WERI-Rb-1 (cell line): ENCODE measurements around the gene LRRC26.

ENCODE experiments used
- DNase-seq: peaks from one replicate; pipeline ENCODE4 v3.0.0-alpha.2; 2020
- H3K27ac ChIP-seq: fragments of 250-450 bp; sonication (Bioruptor Pico); 2 replicates; pipeline ENCODE4 v1.5.1; 2020; ENCODE audit warnings: mild to moderate bottlenecking, moderate library complexity
- H3K27me3 ChIP-seq: fragments of 250-450 bp; sonication (Bioruptor Pico); 2 replicates; pipeline ENCODE4 v1.5.1; 2021; ENCODE audit warnings: mild to moderate bottlenecking, low read depth, moderate library complexity; ENCODE audit not compliant: insufficient read depth, severe bottlenecking
- H3K36me3 ChIP-seq: fragments of 250-450 bp; sonication (Bioruptor Pico); 2 replicates; pipeline ENCODE4 v1.5.1; 2020; ENCODE audit warnings: mild to moderate bottlenecking, moderate library complexity
- H3K4me3 ChIP-seq: 2 replicates; pipeline ENCODE4 v1.5.1; 2011; ENCODE audit warnings: low read depth, mild to moderate bottlenecking, control low read depth, low read length
- H3K9me3 ChIP-seq: fragments of 250-450 bp; sonication (Bioruptor Pico); 2 replicates; pipeline ENCODE4 v1.5.1; 2021; ENCODE audit warnings: mild to moderate bottlenecking, moderate library complexity; ENCODE audit not compliant: severe bottlenecking
- TF ChIP-seq, protein P1 (sequence below): IDR thresholded peaks from 2 replicates; pipeline ENCODE4 v1.5.1; 2011; ENCODE audit warnings: low read depth, mild to moderate bottlenecking, control low read depth, inconsistent platforms, low read length

The LRRC26 gene

DNA sequence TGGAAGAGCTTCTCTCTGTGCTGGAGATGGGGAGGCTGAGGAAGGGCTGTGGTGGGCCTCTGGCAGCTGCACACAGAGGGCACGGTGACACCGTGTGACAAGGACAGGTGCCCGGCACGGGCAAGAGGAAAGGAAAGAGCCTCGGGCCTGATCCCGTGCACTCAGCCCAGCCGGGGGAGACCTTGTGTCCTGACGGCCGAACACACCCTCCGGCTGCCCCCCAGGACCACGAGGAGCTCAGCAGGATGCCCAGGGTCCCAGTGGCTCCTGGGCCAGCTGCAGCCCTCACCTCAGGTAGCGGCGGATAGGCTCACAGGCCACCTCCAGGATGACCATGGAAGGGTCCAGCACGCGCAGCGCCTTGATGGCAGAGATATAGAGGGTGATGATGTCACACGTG lies 13.0 kb upstream of the LRRC26 start:
- no peak overlapping the region for H3K27ac ChIP-seq
- TF ChIP-seq, protein P1, sequence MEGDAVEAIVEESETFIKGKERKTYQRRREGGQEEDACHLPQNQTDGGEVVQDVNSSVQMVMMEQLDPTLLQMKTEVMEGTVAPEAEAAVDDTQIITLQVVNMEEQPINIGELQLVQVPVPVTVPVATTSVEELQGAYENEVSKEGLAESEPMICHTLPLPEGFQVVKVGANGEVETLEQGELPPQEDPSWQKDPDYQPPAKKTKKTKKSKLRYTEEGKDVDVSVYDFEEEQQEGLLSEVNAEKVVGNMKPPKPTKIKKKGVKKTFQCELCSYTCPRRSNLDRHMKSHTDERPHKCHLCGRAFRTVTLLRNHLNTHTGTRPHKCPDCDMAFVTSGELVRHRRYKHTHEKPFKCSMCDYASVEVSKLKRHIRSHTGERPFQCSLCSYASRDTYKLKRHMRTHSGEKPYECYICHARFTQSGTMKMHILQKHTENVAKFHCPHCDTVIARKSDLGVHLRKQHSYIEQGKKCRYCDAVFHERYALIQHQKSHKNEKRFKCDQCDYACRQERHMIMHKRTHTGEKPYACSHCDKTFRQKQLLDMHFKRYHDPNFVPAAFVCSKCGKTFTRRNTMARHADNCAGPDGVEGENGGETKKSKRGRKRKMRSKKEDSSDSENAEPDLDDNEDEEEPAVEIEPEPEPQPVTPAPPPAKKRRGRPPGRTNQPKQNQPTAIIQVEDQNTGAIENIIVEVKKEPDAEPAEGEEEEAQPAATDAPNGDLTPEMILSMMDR: no peak
- H3K9me3 ChIP-seq: no peaks in the 10 kb centered on the region
- no peak for DNase-seq
- no peaks in the 10 kb centered on the region for H3K27me3 ChIP-seq
- H3K36me3 ChIP-seq: no peaks in the 10 kb centered on the region
- H3K4me3 ChIP-seq: no peak overlapping the region

DNA sequence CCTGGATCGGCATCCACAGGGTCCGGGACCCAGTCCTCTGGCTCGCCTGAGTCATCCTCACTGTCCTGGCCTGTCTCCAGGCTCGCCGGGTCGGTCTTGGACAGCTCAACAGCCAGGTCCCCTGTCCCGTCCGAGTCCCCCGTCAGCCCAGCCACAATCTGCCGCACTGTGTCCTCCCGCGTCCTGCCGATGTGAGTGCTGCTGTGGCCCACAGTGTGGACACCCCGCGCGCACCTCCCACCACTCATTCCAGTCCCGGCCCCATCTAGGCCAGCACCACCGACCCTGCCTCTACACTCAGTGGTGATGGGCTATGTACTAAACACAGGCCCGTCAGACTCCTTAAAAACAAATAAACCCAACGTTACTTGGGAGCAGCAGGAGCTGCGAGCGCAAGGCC lies 11.8 kb upstream of the LRRC26 start:
- no peak for DNase-seq
- Histone ChIP-seq H3K9me3 (no peaks in the 10 kb centered on the region), H3K27me3 (no peaks in the 10 kb centered on the region), H3K4me3 (no peak overlapping the region), H3K36me3 (no peaks in the 10 kb centered on the region), H3K27ac (no peak overlapping the region)
- TF ChIP-seq, protein P1: no peak

DNA sequence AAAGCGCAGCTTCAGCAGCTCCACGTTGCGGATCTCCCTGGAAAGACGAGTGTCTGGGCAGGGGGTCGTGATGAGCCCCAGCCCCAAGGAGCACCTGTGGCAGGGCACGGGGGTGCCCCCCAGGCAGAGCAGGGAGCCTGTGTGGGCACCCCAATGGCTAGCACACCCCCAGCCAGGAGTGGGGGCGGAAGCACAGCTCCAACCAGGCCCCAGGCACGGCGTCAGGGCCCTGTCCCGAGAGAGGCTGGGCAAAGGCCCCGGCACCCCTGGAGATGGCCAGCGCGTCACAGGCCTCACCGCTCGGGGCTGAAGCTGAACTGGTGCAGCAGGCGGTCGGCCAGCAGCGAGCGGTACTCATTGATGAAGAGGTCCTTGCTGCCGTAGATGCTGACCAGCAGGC lies 10.6 kb upstream of the LRRC26 start:
- no peak for DNase-seq
- Histone ChIP-seq H3K36me3 (no peaks in the 10 kb centered on the region), H3K27ac (no peak overlapping the region), H3K27me3 (no peaks in the 10 kb centered on the region), H3K4me3 (no peak overlapping the region), H3K9me3 (no peaks in the 10 kb centered on the region)
- TF ChIP-seq, protein P1: no peak

DNA sequence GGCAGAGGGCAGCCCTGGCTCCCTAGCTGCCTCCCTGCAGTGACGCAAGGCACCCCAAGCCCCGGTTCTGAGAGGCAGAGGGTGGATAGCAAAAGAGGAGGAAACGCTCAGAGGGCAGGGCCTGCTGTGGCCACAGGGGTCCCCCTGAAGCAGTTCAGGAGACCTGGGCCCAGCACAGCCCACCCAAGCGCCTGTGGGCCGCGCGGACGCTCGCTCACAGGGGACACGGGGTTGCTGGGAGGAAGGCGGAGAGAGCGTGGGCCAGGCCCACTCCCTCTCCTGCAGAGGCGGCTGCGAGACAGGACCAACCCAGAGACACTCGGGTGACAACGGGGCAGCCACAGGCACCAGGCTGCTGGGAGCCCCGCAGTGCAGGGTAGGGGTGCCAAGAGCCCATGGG lies 9.9 kb upstream of the LRRC26 start:
- Histone ChIP-seq H3K27ac (no peak overlapping the region), H3K4me3 (no peak overlapping the region), H3K36me3 (no peaks in the 10 kb centered on the region), H3K9me3 (no peaks in the 10 kb centered on the region), H3K27me3 (no peaks in the 10 kb centered on the region)
- TF ChIP-seq, protein P1: no peak
- no peak for DNase-seq

DNA sequence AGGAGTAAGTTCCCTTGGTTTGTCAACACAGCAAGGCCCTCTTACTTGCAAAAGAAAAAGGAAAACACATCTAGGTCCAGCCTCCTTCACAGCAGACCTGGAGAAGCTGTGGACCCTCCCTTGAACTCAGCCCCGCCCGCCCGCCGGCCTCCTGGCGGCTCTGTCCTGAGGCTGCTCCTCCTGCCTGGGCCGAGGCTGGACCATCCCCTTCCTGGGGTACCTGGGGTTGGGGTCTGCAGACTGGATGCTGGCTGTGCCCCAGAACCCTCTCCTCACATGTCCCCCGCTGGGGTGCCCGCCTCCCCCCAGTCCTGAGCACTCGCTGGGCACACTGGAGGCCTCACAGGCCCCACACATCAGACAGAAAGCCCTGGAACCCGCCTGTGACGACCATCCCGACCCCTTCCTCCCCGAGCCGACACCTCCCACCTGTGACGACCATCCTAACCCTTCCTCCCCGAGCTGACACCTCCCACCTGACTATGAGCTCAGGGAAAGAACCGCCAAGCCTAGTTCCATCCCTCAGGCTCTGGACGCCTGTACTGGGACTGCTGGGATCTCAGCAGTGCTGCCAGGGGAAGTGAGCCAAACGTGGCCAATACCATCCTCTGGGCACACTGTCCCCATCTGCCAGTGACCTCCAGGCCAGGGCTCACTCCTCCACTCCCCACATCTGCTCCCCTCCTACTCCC lies 9.2 kb upstream of the LRRC26 start:
- Histone ChIP-seq H3K4me3 (no peak overlapping the region), H3K27me3 (no peaks in the 10 kb centered on the region), H3K9me3 (no peaks in the 10 kb centered on the region), H3K36me3 (no peaks in the 10 kb centered on the region), H3K27ac (no peak overlapping the region)
- no peak for DNase-seq
- TF ChIP-seq, protein P1: no peak
